ENCODE measurements around the gene TLL2.

The TLL2 gene

GRCh38 chr10:96397902-96398301 lies 115.8 kb downstream of the TLL2 start:
- H3K4me3 ChIP-seq (ENCODE audit: low read depth, low read length) = no peak overlapping the region
- no peak for TF ChIP-seq CTCF (conservative IDR thresholded peaks at IDR 0.05; ENCODE audit: low read depth, low read length)
- DNase-seq (ENCODE audit: low read depth) = no peak

- DNase-seq (ENCODE audit: low read depth) = peak; percentile 89
- H3K4me3 ChIP-seq (ENCODE audit: low read depth, low read length) = no peak overlapping the region
- TF ChIP-seq CTCF (conservative IDR thresholded peaks at IDR 0.05; ENCODE audit: low read depth, low read length) = peak; percentile 92
Observed at GRCh38 chr10:96395931-96396877, 117.5 kb downstream of the TLL2 start.

- no peak overlapping the region for H3K4me3 ChIP-seq (ENCODE audit: low read depth, low read length)
- TF ChIP-seq CTCF (conservative IDR thresholded peaks at IDR 0.05; ENCODE audit: low read depth, low read length) = no peak
- no peak for DNase-seq (ENCODE audit: low read depth)
Observed at GRCh38 chr10:96390460-96390864, 123.3 kb downstream of the TLL2 start.

- TF ChIP-seq CTCF (conservative IDR thresholded peaks at IDR 0.05; ENCODE audit: low read depth, low read length) = no peak
- H3K4me3 ChIP-seq (ENCODE audit: low read depth, low read length) = no peak overlapping the region
- no peak for DNase-seq (ENCODE audit: low read depth)
Observed at GRCh38 chr10:96389785-96390184, 123.9 kb downstream of the TLL2 start.

GRCh38 chr10:96387601-96388000 lies 126.1 kb downstream of the TLL2 start:
- no peak for TF ChIP-seq CTCF (conservative IDR thresholded peaks at IDR 0.05; ENCODE audit: low read depth, low read length)
- H3K4me3 ChIP-seq (ENCODE audit: low read depth, low read length) = no peak overlapping the region
- no peak for DNase-seq (ENCODE audit: low read depth)

- no peak for TF ChIP-seq CTCF (conservative IDR thresholded peaks at IDR 0.05; ENCODE audit: low read depth, low read length)
- peak; percentile 7 for DNase-seq (ENCODE audit: low read depth)
- no peak overlapping the region for H3K4me3 ChIP-seq (ENCODE audit: low read depth, low read length)
Observed at GRCh38 chr10:96387161-96387560, 126.6 kb downstream of the TLL2 start.

- H3K4me3 ChIP-seq (ENCODE audit: low read depth, low read length) = no peak overlapping the region
- TF ChIP-seq CTCF (conservative IDR thresholded peaks at IDR 0.05; ENCODE audit: low read depth, low read length) = no peak
- DNase-seq (ENCODE audit: low read depth) = no peak
Observed at GRCh38 chr10:96384506-96384905, 129.2 kb downstream of the TLL2 start.

All from choroid plexus epithelial cell (primary cell).